GM23338 (cell line): ENCODE measurements around the gene TEDC1. TPM values are rescaled to one million over a fixed set of nuclear protein-coding genes. Genes with fewer than 3 reads are reported as not detected.

Experiments
- ATAC-seq: fragments of 200-7000 bp; cut with Tn5 transposase; 3 replicates; pipeline ENCODE4 v1.9.1; 2020
- DNase-seq: peaks from one replicate; pipeline ENCODE4 v3.0.0-alpha.2; 2015; ENCODE audit warnings: low spot score
- H2AFZ ChIP-seq: fragments of 200-600 bp; sonication (generic); 2 replicates; pipeline ENCODE4 v1.8.0; 2016; ENCODE audit warnings: antibody characterized with exemption, mild to moderate bottlenecking, moderate library complexity
- H3F3A ChIP-seq: fragments of 200-600 bp; sonication (generic); replicated peaks from 2 replicates; pipeline ENCODE4 v1.8.0; 2017; ENCODE audit warnings: antibody characterized with exemption, mixed run types, low read depth
- H3K27ac ChIP-seq: fragments of 200-600 bp; sonication (generic); 2 replicates; pipeline ENCODE4 v1.6.1; 2016; ENCODE audit warnings: low read depth
- H3K27me3 ChIP-seq: fragments of 200-600 bp; sonication (generic); 2 replicates; pipeline ENCODE4 v1.8.0; 2016; ENCODE audit warnings: mild to moderate bottlenecking, mixed run types, moderate library complexity; ENCODE audit not compliant: insufficient read depth
- H3K36me3 ChIP-seq: fragments of 200-600 bp; sonication (generic); 2 replicates; pipeline ENCODE4 v1.8.0; 2016; ENCODE audit warnings: mild to moderate bottlenecking; ENCODE audit not compliant: insufficient read depth
- H3K4me1 ChIP-seq: fragments of 200-600 bp; sonication (generic); 2 replicates; pipeline ENCODE4 v1.8.0; 2016; ENCODE audit warnings: mild to moderate bottlenecking, moderate library complexity; ENCODE audit not compliant: insufficient read depth
- H3K4me2 ChIP-seq: fragments of 200-600 bp; sonication (generic); 2 replicates; pipeline ENCODE4 v1.7.1; 2017; ENCODE audit warnings: mixed run types
- H3K4me3 ChIP-seq: fragments of 200-600 bp; sonication (generic); 2 replicates; pipeline ENCODE4 v1.6.1; 2016; ENCODE audit warnings: mixed run types
- H3K79me2 ChIP-seq: fragments of 200-600 bp; sonication (generic); replicated peaks from 2 replicates; pipeline ENCODE4 v1.8.0; 2017; ENCODE audit warnings: mild to moderate bottlenecking; ENCODE audit not compliant: insufficient read depth
- H3K9me2 ChIP-seq: fragments of 200-600 bp; sonication (generic); 2 replicates; pipeline ENCODE4 v1.8.0; 2017; ENCODE audit not compliant: insufficient read depth
- H4K20me1 ChIP-seq: fragments of 200-600 bp; sonication (generic); replicated peaks from 2 replicates; pipeline ENCODE4 v1.8.0; 2017; ENCODE audit warnings: mild to moderate bottlenecking; ENCODE audit not compliant: insufficient read depth
- H3K27ac Mint-ChIP-seq: 2 replicates; pipeline ENCODE4 v1.8.0; 2020; ENCODE audit warnings: inconsistent platforms, mild to moderate bottlenecking, moderate library complexity, mixed read lengths
- H3K27me3 Mint-ChIP-seq: 3 replicates; pipeline ENCODE4 v1.8.0; 2022; ENCODE audit warnings: low read depth, mild to moderate bottlenecking, moderate library complexity, mixed read lengths, inconsistent platforms; ENCODE audit not compliant: insufficient read depth, poor library complexity
- H3K36me3 Mint-ChIP-seq: 3 replicates; pipeline ENCODE4 v1.8.0; 2021; ENCODE audit warnings: low read depth, mild to moderate bottlenecking, inconsistent platforms, moderate library complexity, mixed read lengths
- H3K4me1 Mint-ChIP-seq: 3 replicates; pipeline ENCODE4 v1.8.0; 2020; ENCODE audit warnings: mild to moderate bottlenecking, inconsistent platforms, mixed read lengths
- H3K4me3 Mint-ChIP-seq: 3 replicates; pipeline ENCODE4 v1.8.0; 2021; ENCODE audit warnings: moderate library complexity, mild to moderate bottlenecking, inconsistent platforms, mixed read lengths
- H3K9me3 Mint-ChIP-seq: 3 replicates; pipeline ENCODE4 v1.8.0; 2020; ENCODE audit warnings: moderate library complexity, mild to moderate bottlenecking, inconsistent platforms, mixed read lengths
- CREB1 ChIP-seq: fragments of 250-450 bp; sonication (Bioruptor Pico); IDR thresholded peaks from 2 replicates; pipeline ENCODE4 v1.5.0; 2020; ENCODE audit warnings: low read depth, mild to moderate bottlenecking, moderate library complexity
- CTCF ChIP-seq, 2 experiments: fragments of 200-600 bp in 1 of 2; sonication (generic) in 1 of 2; conservative IDR thresholded peaks; 2 replicates each; pipeline versions ENCODE4 v1.5.1 to v1.6.1; 2016 to 2017; ENCODE audit warnings: antibody characterized with exemption in 2 of 2, low read depth in 2 of 2, mild to moderate bottlenecking in 2 of 2, moderate library complexity in 1 of 2
- ETS1 ChIP-seq: IDR thresholded peaks from 2 replicates; pipeline ENCODE4 v1.6.1; 2016; ENCODE audit warnings: antibody characterized with exemption
- EZH2 ChIP-seq: fragments of 200-600 bp; sonication (generic); IDR thresholded peaks from one replicate; pipeline ENCODE4 v1.8.0; 2017; ENCODE audit warnings: antibody characterized with exemption, mild to moderate bottlenecking, low read depth; ENCODE audit not compliant: unreplicated experiment
- EZH2phosphoT487 ChIP-seq: fragments of 200-600 bp; sonication (generic); IDR thresholded peaks from one replicate; pipeline ENCODE4 v1.8.1; 2018; ENCODE audit warnings: antibody characterized with exemption; ENCODE audit not compliant: unreplicated experiment
- NANOG ChIP-seq: IDR thresholded peaks from 2 replicates; pipeline ENCODE4 v1.6.1; 2016; ENCODE audit warnings: antibody characterized with exemption, borderline replicate concordance
- ZNF114 ChIP-seq: fragments of 250-450 bp; sonication (Bioruptor Pico); IDR thresholded peaks from 2 replicates; pipeline ENCODE4 v1.5.0; 2020; ENCODE audit warnings: mild to moderate bottlenecking, moderate library complexity
- ZNF331 ChIP-seq: fragments of 250-450 bp; sonication (Bioruptor Pico); IDR thresholded peaks from 2 replicates; pipeline ENCODE4 v1.5.0; 2020; ENCODE audit warnings: low read depth, mild to moderate bottlenecking, moderate library complexity
- ZNF462 ChIP-seq: fragments of 250-450 bp; sonication (Bioruptor Pico); IDR thresholded peaks from 2 replicates; pipeline ENCODE4 v1.5.0; 2020; ENCODE audit warnings: mild to moderate bottlenecking, moderate library complexity
- polyA plus RNA-seq: library from polyadenylated mRNA; unstranded; fragments of >200 nt; fragmentation: Nextera tagmentation; extraction: Ambion mirVana; gene quantifications from 2 replicates; pipeline ENCODE4 v1.2.1, GENCODE V29; 2016
- total RNA-seq: library from RNA; depleted of rRNA; stranded (reverse); fragments of >200 nt; shearing (Covaris generic); gene quantifications from 2 replicates; pipeline ENCODE4 v1.2.3, GENCODE V29; 2014

TEDC1 gene
- total and polyA plus RNA-seq, 2 experiments from 2014 or later = 5.9 to 16.3 TPM

GRCh38 chr14:105534586-105534985, 43.5 kb downstream of the TEDC1 start (continued):
- no peak for TF ChIP-seq ZNF462 (CRISPR knock-in tag)

- peaks cover 67% of the 10 kb centered on the region for H3K9me3 Mint-ChIP-seq
- Histone ChIP-seq H3K36me3 (no peaks in the 10 kb centered on the region), H3K27me3 (no peaks in the 10 kb centered on the region), H3K9me2 (no peaks in the 10 kb centered on the region), H2AFZ (no peak overlapping the region), H3K4me1 (no peaks in the 10 kb centered on the region), H3K27ac (no peak overlapping the region), H3F3A (no peaks in the 10 kb centered on the region), H4K20me1 (no peaks in the 10 kb centered on the region), H3K4me2 (no peak overlapping the region), H3K79me2 (no peaks in the 10 kb centered on the region), H3K4me3 (no peak overlapping the region)
- DNase-seq (no peak), ATAC-seq (no peak)
- H3K36me3 Mint-ChIP-seq = peaks cover 20% of the 10 kb centered on the region; the same call in 2 of the 3 replicates
- H3K27me3 Mint-ChIP-seq = peaks cover 12% of the 10 kb centered on the region
- H3K4me3 Mint-ChIP-seq = no peak overlapping the region
- no peak overlapping the region for H3K27ac Mint-ChIP-seq
- no peaks in the 10 kb centered on the region; the same call in 2 of the 3 replicates for H3K4me1 Mint-ChIP-seq
- TF ChIP-seq ETS1 (no peak), EZH2 (no peak), NANOG (no peak), ZNF331 (CRISPR knock-in tag) (no peak), EZH2phosphoT487 (no peak), CREB1 (CRISPR knock-in tag) (no peak), ZNF114 (CRISPR knock-in tag) (no peak), CTCF (conservative IDR thresholded peaks at IDR 0.05; ENCODE audit: low read depth in 2 of 2) (no peak)
Observed at GRCh38 chr14:105536051-105536450, 45.0 kb downstream of the TEDC1 start.
